Smooth muscle cell (in vitro differentiated cells): ENCODE results near the gene AKT1S1. TPM values are rescaled to one million over a fixed set of nuclear protein-coding genes. Genes with fewer than 3 reads are reported as not detected.

ENCODE experiments used
- DNase-seq: peaks from one replicate; lab custom pipeline; 2025; ENCODE audit not compliant: unreplicated experiment; lab: John Stamatoyannopoulos, UW
- H2AFZ ChIP-seq: fragments of 200-600 bp; sonication (generic); 2 replicates; pipeline ENCODE4 v1.6.0; 2016; ENCODE audit warnings: antibody characterized with exemption, low read depth, mild to moderate bottlenecking
- H3F3A ChIP-seq: fragments of 200-600 bp; sonication (generic); 2 replicates; pipeline ENCODE4 v1.6.0; 2017; ENCODE audit warnings: antibody characterized with exemption, low read depth
- H3K27ac ChIP-seq: fragments of 200-600 bp; sonication (generic); 2 replicates; pipeline ENCODE4 v1.5.1; 2016; ENCODE audit warnings: low read depth, mild to moderate bottlenecking
- H3K27me3 ChIP-seq: fragments of 200-600 bp; sonication (generic); 2 replicates; pipeline ENCODE4 v1.6.1; 2016; ENCODE audit warnings: low read depth, mild to moderate bottlenecking
- H3K36me3 ChIP-seq: fragments of 200-600 bp; sonication (generic); 2 replicates; pipeline ENCODE4 v1.5.1; 2016; ENCODE audit warnings: low read depth
- H3K4me1 ChIP-seq: fragments of 200-600 bp; sonication (generic); 2 replicates; pipeline ENCODE4 v1.5.1; 2016; ENCODE audit warnings: low read depth
- H3K4me2 ChIP-seq: fragments of 200-600 bp; sonication (generic); 2 replicates; pipeline ENCODE4 v1.6.0; 2016; ENCODE audit warnings: mild to moderate bottlenecking
- H3K4me3 ChIP-seq: fragments of 200-600 bp; sonication (generic); 2 replicates; pipeline ENCODE4 v1.5.1; 2016; ENCODE audit warnings: mild to moderate bottlenecking
- H3K79me2 ChIP-seq: fragments of 200-600 bp; sonication (generic); 2 replicates; pipeline ENCODE4 v1.6.0; 2016; ENCODE audit warnings: low read depth, mild to moderate bottlenecking
- H3K9ac ChIP-seq: fragments of 200-600 bp; sonication (generic); 2 replicates; pipeline ENCODE4 v1.6.0; 2016; ENCODE audit warnings: low read depth
- H3K9me3 ChIP-seq: fragments of 200-600 bp; sonication (generic); replicated peaks from 2 replicates; pipeline ENCODE4 v1.5.1; 2016; ENCODE audit warnings: low read depth
- H4K20me1 ChIP-seq: fragments of 200-600 bp; sonication (generic); 2 replicates; pipeline ENCODE4 v1.6.0; 2016; ENCODE audit warnings: low read depth
- CTCF ChIP-seq: fragments of 200-600 bp; sonication (generic); IDR thresholded peaks from 2 replicates; pipeline ENCODE4 v1.5.1; 2017; ENCODE audit warnings: borderline replicate concordance, mild to moderate bottlenecking, antibody characterized with exemption; ENCODE audit not compliant: insufficient read depth, poor library complexity, severe bottlenecking
- WGBS: methylation state at CpG from one replicate; pipeline ENCODE4 v1.1.7; 2016; ENCODE audit warnings: low lambda C conversion rate; 5-methylcytosine and 5-hydroxymethylcytosine counted together
- polyA plus RNA-seq: library from polyadenylated mRNA; unstranded; fragments of >200 nt; fragmentation: Nextera tagmentation; extraction: Ambion mirVana; gene quantifications from 2 replicates; pipeline ENCODE4 v1.2.1, GENCODE V29; 2016
- total RNA-seq: library from RNA; depleted of rRNA; stranded (reverse); fragments of >200 nt; gene quantifications from 2 replicates; pipeline ENCODE4 v1.2.3, GENCODE V29; 2014

Gene AKT1S1
- total and polyA plus RNA-seq, 2 experiments from 2014 or later: 15.8 to 72.2 TPM

DNA sequence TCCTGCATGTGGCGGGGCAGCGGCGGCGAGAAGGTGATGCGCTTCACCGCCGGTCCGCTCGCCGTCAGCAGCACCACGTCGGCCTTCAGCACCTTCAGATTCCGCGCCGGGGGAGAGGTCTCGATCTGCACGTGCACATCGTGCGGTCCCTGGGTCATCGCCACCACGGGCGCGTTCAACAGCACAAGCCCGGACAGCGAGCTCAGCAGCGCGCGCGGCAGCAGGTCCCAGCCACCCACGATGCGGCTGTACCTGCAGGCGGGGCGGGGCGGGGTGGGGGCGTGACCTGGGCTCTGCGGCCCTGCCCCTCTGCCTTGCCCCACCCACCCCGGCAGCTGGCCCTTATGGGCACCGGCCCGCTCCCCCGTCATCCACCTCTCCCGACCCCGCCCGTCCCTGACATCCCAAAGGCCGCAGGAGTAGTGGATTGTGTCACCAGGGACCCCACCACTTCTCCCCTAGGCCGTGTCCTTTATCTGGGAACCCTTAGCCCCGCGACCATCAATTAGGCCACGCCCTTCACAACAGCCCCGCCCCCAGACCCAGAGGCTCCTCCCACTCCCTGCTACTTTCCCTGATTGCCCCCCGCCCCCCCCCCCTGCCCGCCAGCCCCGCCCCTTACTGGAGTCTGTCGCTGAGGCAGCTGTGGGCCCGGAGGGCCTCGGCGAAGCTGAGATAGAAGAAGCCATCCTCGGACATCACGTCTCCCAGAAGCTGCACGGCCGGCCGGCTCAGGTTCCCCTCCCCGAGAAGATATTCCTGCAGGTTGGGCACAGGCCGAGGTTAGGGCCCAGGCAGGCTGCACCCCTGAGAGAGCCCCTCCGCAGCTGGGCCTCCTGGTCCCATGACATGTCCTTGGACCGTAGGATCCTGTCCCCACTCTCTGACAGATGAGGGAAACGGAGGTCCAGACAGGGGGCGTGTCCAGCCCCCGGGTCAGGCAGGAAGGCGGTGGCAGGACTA lies 13.5 kb upstream of the AKT1S1 start:
- H3K4me3 ChIP-seq: peak overlapping the region; percentile 39
- no peak for TF ChIP-seq CTCF
- H3K27ac ChIP-seq: no peak overlapping the region
- no peaks in the 10 kb centered on the region for H3K9me3 ChIP-seq
- H3F3A ChIP-seq: no peaks in the 10 kb centered on the region
- no peak overlapping the region for H2AFZ ChIP-seq
- peak; percentile 7 for DNase-seq
- H3K36me3 ChIP-seq: no peaks in the 10 kb centered on the region
- 18% methylated on average over 52 of the region's 69 CpGs for WGBS
- no peaks in the 10 kb centered on the region for H4K20me1 ChIP-seq
- no peaks in the 10 kb centered on the region for H3K27me3 ChIP-seq
- H3K9ac ChIP-seq: no peak overlapping the region
- no peaks in the 10 kb centered on the region for H3K79me2 ChIP-seq
- no peaks in the 10 kb centered on the region for H3K4me1 ChIP-seq
- peak overlapping the region; percentile 77 for H3K4me2 ChIP-seq

DNA sequence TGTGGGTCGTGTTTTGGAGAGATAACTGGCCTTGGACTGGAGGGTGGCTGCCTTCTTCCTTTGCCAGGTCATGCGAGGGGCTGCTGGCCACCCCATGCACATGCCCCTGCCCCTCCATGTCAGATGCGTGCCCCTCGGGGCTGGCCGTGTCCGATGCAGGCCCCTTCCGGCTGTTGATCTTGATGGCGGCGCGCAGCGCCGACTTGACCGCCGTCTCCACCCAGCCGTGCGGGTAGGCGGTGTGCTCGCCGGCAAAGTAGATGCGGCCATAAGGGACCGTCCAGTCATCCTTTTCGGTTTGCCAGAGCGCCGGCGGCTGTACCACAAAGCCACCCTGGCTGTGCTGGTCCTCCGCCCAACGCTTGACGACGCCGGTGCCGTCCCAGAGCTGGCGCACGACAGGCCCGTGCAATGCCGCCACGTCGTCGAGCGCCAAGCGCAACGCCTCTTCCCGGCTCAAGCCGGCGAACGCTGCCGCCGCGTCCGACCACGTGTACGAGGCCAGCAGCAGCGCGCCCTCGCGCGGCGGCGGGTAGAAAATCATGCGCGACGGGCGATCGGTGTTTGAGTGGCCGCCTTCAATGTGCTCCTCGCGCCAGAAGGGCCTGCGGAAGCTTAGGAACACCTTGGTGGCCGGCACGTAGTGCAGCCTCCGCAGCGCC lies 12.7 kb upstream of the AKT1S1 start:
- H3K4me1 ChIP-seq: no peaks in the 10 kb centered on the region
- no peaks in the 10 kb centered on the region for H4K20me1 ChIP-seq
- H3K36me3 ChIP-seq: no peaks in the 10 kb centered on the region
- H3K27ac ChIP-seq: no peak overlapping the region
- TF ChIP-seq CTCF: peak; percentile 64
- H2AFZ ChIP-seq: no peak overlapping the region
- WGBS: 44% methylated on average over 68 of the region's 71 CpGs
- no peaks in the 10 kb centered on the region for H3F3A ChIP-seq
- no peaks in the 10 kb centered on the region for H3K27me3 ChIP-seq
- H3K9me3 ChIP-seq: no peaks in the 10 kb centered on the region
- peak overlapping the region; percentile 77 for H3K4me2 ChIP-seq
- peak; percentile 21 for DNase-seq
- H3K79me2 ChIP-seq: no peaks in the 10 kb centered on the region
- H3K9ac ChIP-seq: no peak overlapping the region
- peak overlapping the region; percentile 39 for H3K4me3 ChIP-seq

DNA sequence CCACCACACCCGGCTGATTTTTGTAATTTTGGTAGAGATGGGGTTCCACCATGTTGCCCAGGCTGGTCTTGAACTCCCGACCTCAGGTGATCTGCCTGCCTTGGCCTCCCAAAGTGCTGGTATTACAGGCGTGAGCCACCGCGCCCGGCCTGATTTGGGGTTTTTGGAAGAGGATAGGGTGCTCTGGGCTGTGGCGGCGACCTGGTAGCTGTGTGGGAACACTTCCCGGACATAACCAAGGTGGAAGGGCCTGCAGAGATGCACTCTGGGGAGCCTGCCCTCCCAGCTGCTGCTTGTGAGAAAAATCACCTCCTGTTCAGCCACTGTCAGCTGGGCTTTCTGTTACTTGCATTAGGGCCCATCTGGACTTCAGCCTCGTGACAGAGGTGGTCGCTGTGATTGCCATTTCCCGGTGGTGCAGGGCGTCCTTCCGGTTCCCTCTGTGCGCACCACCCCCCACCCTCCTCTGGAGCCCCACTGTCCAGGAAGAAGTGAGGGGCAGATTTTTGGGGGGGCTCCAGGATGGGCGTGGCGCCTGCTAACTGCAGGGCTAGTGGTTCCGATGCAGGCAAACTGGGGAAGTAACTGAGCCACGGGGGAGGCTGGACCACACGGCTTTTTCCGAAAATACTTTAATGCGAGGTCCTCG lies 12.0 kb upstream of the AKT1S1 start:
- H3K4me1 ChIP-seq: no peaks in the 10 kb centered on the region
- no peaks in the 10 kb centered on the region for H3K9me3 ChIP-seq
- H3K9ac ChIP-seq: no peak overlapping the region
- H3K4me3 ChIP-seq: no peak overlapping the region
- H3K27ac ChIP-seq: no peak overlapping the region
- H4K20me1 ChIP-seq: no peaks in the 10 kb centered on the region
- no peak overlapping the region for H2AFZ ChIP-seq
- H3K4me2 ChIP-seq: no peak overlapping the region
- DNase-seq: no peak
- no peaks in the 10 kb centered on the region for H3K36me3 ChIP-seq
- 97% methylated on average over 23 of the region's 23 CpGs for WGBS
- H3F3A ChIP-seq: no peaks in the 10 kb centered on the region
- no peak for TF ChIP-seq CTCF
- H3K79me2 ChIP-seq: no peaks in the 10 kb centered on the region
- H3K27me3 ChIP-seq: no peaks in the 10 kb centered on the region
